ENCODE measurements around the gene CEP128.
"Not testable (repeated sequence)": the region's sequence is repeated elsewhere in the genome, so short reads cannot be mapped to it uniquely, and the experiment has no call there.

CEP128 gene

GRCh38 chr14:80953211-80953610 lies 11.7 kb upstream of the CEP128 start:
- not testable (repeated sequence) for DNase-seq (ENCODE audit: low spot score)

- no peak for DNase-seq (ENCODE audit: low spot score)
Measured at GRCh38 chr14:80951491-80951890, 10.0 kb upstream of the CEP128 start.

- DNase-seq (ENCODE audit: low spot score): no peak
Measured at GRCh38 chr14:80948291-80948690, 6.8 kb upstream of the CEP128 start.

GRCh38 chr14:80946797-80947196 lies 5.3 kb upstream of the CEP128 start:
- no peak for DNase-seq (ENCODE audit: low spot score)

- DNase-seq (ENCODE audit: low spot score): no peak
Measured at GRCh38 chr14:80946187-80946586, 4.6 kb upstream of the CEP128 start.

- DNase-seq (ENCODE audit: low spot score): no peak
Measured at GRCh38 chr14:80944861-80945617, 3.5 kb upstream of the CEP128 start.

GRCh38 chr14:80942191-80942600 lies 658 bp upstream of the CEP128 start:
- peak; percentile 17 for DNase-seq (ENCODE audit: low spot score)

- DNase-seq (ENCODE audit: low spot score): no peak
Measured at GRCh38 chr14:80940146-80940545, 1.4 kb downstream of the CEP128 start.

- no peak for DNase-seq (ENCODE audit: low spot score)
Measured at GRCh38 chr14:80933686-80934085, 7.9 kb downstream of the CEP128 start.

- DNase-seq (ENCODE audit: low spot score): no peak
Measured at GRCh38 chr14:80933282-80933681, 8.3 kb downstream of the CEP128 start.

- DNase-seq (ENCODE audit: low spot score): peak; percentile 73
Measured at GRCh38 chr14:80930836-80931389, 10.6 kb downstream of the CEP128 start.

GRCh38 chr14:80930095-80930494 lies 11.4 kb downstream of the CEP128 start:
- no peak for DNase-seq (ENCODE audit: low spot score)

GRCh38 chr14:80927083-80927989 lies 14.2 kb downstream of the CEP128 start:
- no peak for DNase-seq (ENCODE audit: low spot score)

GRCh38 chr14:80926397-80927082 lies 15.0 kb downstream of the CEP128 start:
- DNase-seq (ENCODE audit: low spot score): no peak

GRCh38 chr14:80924365-80925103 lies 17.0 kb downstream of the CEP128 start:
- DNase-seq (ENCODE audit: low spot score): no peak

GRCh38 chr14:80923368-80923767 lies 18.2 kb downstream of the CEP128 start:
- DNase-seq (ENCODE audit: low spot score): no peak

GRCh38 chr14:80919622-80920021 lies 21.9 kb downstream of the CEP128 start:
- DNase-seq (ENCODE audit: low spot score): no peak

GRCh38 chr14:80912013-80912412 lies 29.5 kb downstream of the CEP128 start:
- DNase-seq (ENCODE audit: low spot score): not testable (repeated sequence)

- no peak for DNase-seq (ENCODE audit: low spot score)
Measured at GRCh38 chr14:80906946-80907345, 34.6 kb downstream of the CEP128 start.

- DNase-seq (ENCODE audit: low spot score): no peak
Measured at GRCh38 chr14:80906336-80906735, 35.2 kb downstream of the CEP128 start.

GRCh38 chr14:80902608-80903007 lies 38.9 kb downstream of the CEP128 start:
- no peak for DNase-seq (ENCODE audit: low spot score)

- no peak for DNase-seq (ENCODE audit: low spot score)
Measured at GRCh38 chr14:80901822-80902221, 39.7 kb downstream of the CEP128 start.
